Adrenal gland (tissue), 5 donors: ENCODE data around the gene GDPGP1.

ENCODE experiments used
- CTCF ChIP-seq, 6 experiments: fragments of 450-650 bp in 4 of 6; fragments of 200-600 bp in 2 of 6; sonication (generic) in 1 of 6; IDR thresholded peaks; 1 replicate in 5 of 6; 2 replicates in 1 of 6; pipeline versions ENCODE4 v1.5.1 to v1.8.0; 2016 to 2021; ENCODE audit warnings: antibody characterized with exemption in 6 of 6, mild to moderate bottlenecking in 2 of 6, moderate library complexity in 1 of 6
- POLR2A ChIP-seq, 2 donors: fragments of 450-650 bp; IDR thresholded peaks; one replicate each; pipeline ENCODE4 v1.6.1; 2017; ENCODE audit warnings: antibody characterized with exemption in 2 of 2, mild to moderate bottlenecking in 2 of 2, moderate library complexity in 1 of 2
- donor health status: DM: no; HTN: no; CAD: no.

- TF ChIP-seq CTCF (IDR thresholded peaks at IDR 0.05), result no peak
- TF ChIP-seq POLR2A (IDR thresholded peaks at IDR 0.05), result no peak
Measured at GRCh38 chr15:90217671-90218394, 16.2 kb upstream of the GDPGP1 start.
